Keratinocyte (primary cell): ENCODE measurements around the gene TDRD9. TPM values are rescaled to one million over a fixed set of nuclear protein-coding genes. Genes with fewer than 3 reads are reported as not detected.

Source experiments
- DNase-seq: peaks from one replicate; pipeline ENCODE4 v3.0.0-alpha.2; 2011; ENCODE audit warnings: low read depth, missing footprints, low spot score
- FAIRE-seq: peaks from 2 replicates; lab custom pipeline; 2011; peaks lifted over from hg19 to GRCh38; lab: Jason Lieb, UNC
- H2AFZ ChIP-seq: 2 replicates; pipeline ENCODE4 v1.6.0; 2012; ENCODE audit warnings: low read length, control low read depth, inconsistent platforms; ENCODE audit not compliant: control insufficient read depth
- H3K27ac ChIP-seq: 2 replicates; pipeline ENCODE4 v1.5.1; 2011; ENCODE audit warnings: low read length; ENCODE audit not compliant: control insufficient read depth, insufficient read depth
- H3K27me3 ChIP-seq: 3 replicates; pipeline ENCODE4 v1.6.0; 2011; ENCODE audit warnings: low read length; ENCODE audit not compliant: control insufficient read depth, insufficient read depth; ENCODE audit errors: extremely low read depth
- H3K36me3 ChIP-seq, 2 experiments: 2 replicates in 1 of 2; 3 replicates in 1 of 2; pipeline ENCODE4 v1.5.1; 2011; ENCODE audit warnings: low read length in 2 of 2, mild to moderate bottlenecking in 1 of 2; ENCODE audit not compliant: control insufficient read depth in 2 of 2, insufficient read depth in 2 of 2; ENCODE audit errors: extremely low read depth in 1 of 2
- H3K4me1 ChIP-seq: 3 replicates; pipeline ENCODE4 v1.5.1; 2011; ENCODE audit warnings: low read length; ENCODE audit not compliant: control insufficient read depth, insufficient read depth; ENCODE audit errors: extremely low read depth
- H3K4me2 ChIP-seq: 3 replicates; pipeline ENCODE4 v1.6.0; 2011; ENCODE audit warnings: low read depth, low read length; ENCODE audit not compliant: control insufficient read depth, insufficient read depth; ENCODE audit errors: extremely low read depth
- H3K4me3 ChIP-seq, 3 experiments: fragments of 200-600 bp in 1 of 3; sonication (generic) in 1 of 3; 2 replicates in 2 of 3; 3 replicates in 1 of 3; pipeline ENCODE4 v1.5.1; 2011 to 2016; ENCODE audit warnings: low read length in 3 of 3, mild to moderate bottlenecking in 3 of 3, control low read depth in 2 of 3, inconsistent platforms in 1 of 3, low read depth in 1 of 3, mixed read lengths in 1 of 3, mixed run types in 1 of 3, moderate library complexity in 1 of 3; ENCODE audit not compliant: control insufficient read depth in 2 of 3, insufficient read depth in 2 of 3; ENCODE audit errors: extremely low read depth in 1 of 3
- H3K79me2 ChIP-seq: 2 replicates; pipeline ENCODE4 v1.6.0; 2012; ENCODE audit warnings: low read length; ENCODE audit not compliant: control insufficient read depth, insufficient read depth
- H3K9ac ChIP-seq: 3 replicates; pipeline ENCODE4 v1.6.0; 2011; ENCODE audit warnings: low read length; ENCODE audit not compliant: control insufficient read depth, insufficient read depth; ENCODE audit errors: extremely low read depth
- H3K9me1 ChIP-seq: 3 replicates; pipeline ENCODE4 v1.6.0; 2011; ENCODE audit warnings: low read length; ENCODE audit not compliant: control insufficient read depth, insufficient read depth; ENCODE audit errors: extremely low read depth
- H3K9me3 ChIP-seq: 2 replicates; pipeline ENCODE4 v1.5.1; 2012; ENCODE audit warnings: low read depth, low read length; ENCODE audit not compliant: control insufficient read depth
- H4K20me1 ChIP-seq: 3 replicates; pipeline ENCODE4 v1.6.0; 2011; ENCODE audit warnings: low read length; ENCODE audit not compliant: control insufficient read depth, insufficient read depth; ENCODE audit errors: extremely low read depth
- EZH2 ChIP-seq: IDR thresholded peaks from one replicate; pipeline ENCODE4 v1.6.1; 2012; ENCODE audit warnings: inconsistent platforms, mild to moderate bottlenecking, low read length, moderate library complexity
- dilution Hi-C: fragments of 300-500 bp; cut with MboI; formaldehyde crosslinking; loops from one replicate; pipeline ENCODE4 v1.7.0; 2020; ENCODE audit warnings: low sequenced_read_pairs; ENCODE audit not compliant: extremely low pct_ligation_motif_present
- polyA plus RNA-seq, 5 experiments: library from polyadenylated mRNA; depleted of rRNA in 3 of 5; stranded (reverse) in 3 of 5; stranded (forward) in 1 of 5; unstranded in 1 of 5; fragments of >200 nt; gene quantifications; 1 replicate in 1 of 5; 2 replicates in 3 of 5; 3 replicates in 1 of 5; pipeline versions ENCODE4 v1.2.1 to v1.2.3, GENCODE V29; 2011 to 2012; ENCODE audit warnings: missing spikeins in 2 of 5, low read depth in 1 of 5, low replicate concordance in 1 of 5
- TF ChIP-seq, protein P1 (sequence below), 3 experiments: IDR thresholded peaks in 1 of 3; conservative IDR thresholded peaks in 1 of 3; optimal IDR thresholded peaks in 1 of 3; 2 replicates in 2 of 3; 3 replicates in 1 of 3; pipeline versions ENCODE3 to v1.5.1; 2011; ENCODE audit warnings: low read length in 3 of 3, mild to moderate bottlenecking in 3 of 3, moderate library complexity in 2 of 3, control low read depth in 1 of 3, inconsistent platforms in 1 of 3; ENCODE audit not compliant: insufficient read depth in 2 of 3; ENCODE audit errors: extremely low read depth in 1 of 3

Gene TDRD9
- polyA plus RNA-seq, 1 donor (not counting 4 experiments of a cell fraction or from before 2014, with no cell fraction given): 0.10 TPM

DNA sequence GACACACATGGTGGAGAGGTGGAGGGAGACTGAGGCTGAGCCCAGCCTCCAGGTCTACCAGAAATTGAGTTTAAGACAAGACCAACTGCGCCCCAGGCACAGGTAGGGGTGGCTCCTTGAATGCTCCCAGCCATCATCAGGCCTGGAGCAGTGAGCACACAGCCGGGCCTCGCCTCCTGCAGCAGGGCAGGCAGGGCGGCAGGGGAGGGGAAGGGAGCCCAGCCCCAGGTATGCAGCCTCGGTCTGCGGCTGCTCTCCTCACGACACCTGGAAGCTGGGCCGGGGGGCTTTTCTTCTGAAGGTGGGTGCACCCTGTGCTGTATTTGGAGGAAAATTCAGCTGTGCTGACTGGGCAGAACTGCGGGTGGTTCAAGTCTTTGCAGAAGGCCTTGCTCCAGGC lies 29.5 kb upstream of the TDRD9 start:
- H3K4me3 ChIP-seq: no peak overlapping the region
- H4K20me1 ChIP-seq: no peaks in the 10 kb centered on the region
- H2AFZ ChIP-seq: no peak overlapping the region
- H3K9me3 ChIP-seq: no peaks in the 10 kb centered on the region
- H3K27me3 ChIP-seq: no peaks in the 10 kb centered on the region
- H3K27ac ChIP-seq: no peak overlapping the region
- H3K36me3 ChIP-seq: no peaks in the 10 kb centered on the region
- no peaks in the 10 kb centered on the region for H3K79me2 ChIP-seq
- dilution Hi-C loops: no loop called here
- H3K4me2 ChIP-seq: no peak overlapping the region
- DNase-seq (no peak), FAIRE-seq (no peak)
- H3K9ac ChIP-seq: no peak overlapping the region
- H3K4me1 ChIP-seq: peaks cover 11% of the 10 kb centered on the region
- H3K9me1 ChIP-seq: no peaks in the 10 kb centered on the region
- no peak for TF ChIP-seq EZH2
- TF ChIP-seq, protein P1, sequence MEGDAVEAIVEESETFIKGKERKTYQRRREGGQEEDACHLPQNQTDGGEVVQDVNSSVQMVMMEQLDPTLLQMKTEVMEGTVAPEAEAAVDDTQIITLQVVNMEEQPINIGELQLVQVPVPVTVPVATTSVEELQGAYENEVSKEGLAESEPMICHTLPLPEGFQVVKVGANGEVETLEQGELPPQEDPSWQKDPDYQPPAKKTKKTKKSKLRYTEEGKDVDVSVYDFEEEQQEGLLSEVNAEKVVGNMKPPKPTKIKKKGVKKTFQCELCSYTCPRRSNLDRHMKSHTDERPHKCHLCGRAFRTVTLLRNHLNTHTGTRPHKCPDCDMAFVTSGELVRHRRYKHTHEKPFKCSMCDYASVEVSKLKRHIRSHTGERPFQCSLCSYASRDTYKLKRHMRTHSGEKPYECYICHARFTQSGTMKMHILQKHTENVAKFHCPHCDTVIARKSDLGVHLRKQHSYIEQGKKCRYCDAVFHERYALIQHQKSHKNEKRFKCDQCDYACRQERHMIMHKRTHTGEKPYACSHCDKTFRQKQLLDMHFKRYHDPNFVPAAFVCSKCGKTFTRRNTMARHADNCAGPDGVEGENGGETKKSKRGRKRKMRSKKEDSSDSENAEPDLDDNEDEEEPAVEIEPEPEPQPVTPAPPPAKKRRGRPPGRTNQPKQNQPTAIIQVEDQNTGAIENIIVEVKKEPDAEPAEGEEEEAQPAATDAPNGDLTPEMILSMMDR (optimal IDR thresholded peaks at IDR 0.05 in 1 of 3, IDR thresholded peaks at IDR 0.05 in 1 of 3, conservative IDR thresholded peaks at IDR 0.05 in 1 of 3; ENCODE audit: extremely low read depth in 1 of 3, insufficient read depth in 2 of 3, low read length in 3 of 3): no peak

DNA sequence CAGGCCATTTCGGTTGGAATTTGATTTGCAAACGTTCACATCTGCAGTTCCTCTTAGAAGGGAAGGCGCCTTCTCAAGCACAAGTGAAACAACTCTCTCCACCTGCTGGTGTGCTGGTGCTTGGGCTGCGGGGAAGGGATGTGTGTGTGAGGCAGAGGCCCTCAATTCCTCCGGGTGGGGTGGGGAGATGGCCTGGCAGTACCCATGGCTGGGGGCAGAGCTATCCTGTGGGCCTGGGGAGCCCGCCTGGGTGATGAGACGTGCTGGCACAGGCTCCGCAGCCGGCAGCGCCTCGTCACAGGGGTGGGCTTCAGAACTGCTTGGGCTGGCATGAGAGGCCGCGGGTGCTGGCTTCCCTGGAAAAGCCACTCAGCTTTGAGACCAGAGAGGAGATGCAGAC lies 28.9 kb upstream of the TDRD9 start:
- no peak for TF ChIP-seq EZH2
- no peak for DNase-seq
- H3K4me1 ChIP-seq: peaks cover 11% of the 10 kb centered on the region
- H3K9me1 ChIP-seq: no peaks in the 10 kb centered on the region
- H3K4me3 ChIP-seq: no peak overlapping the region
- H3K79me2 ChIP-seq: no peaks in the 10 kb centered on the region
- no peaks in the 10 kb centered on the region for H3K36me3 ChIP-seq
- FAIRE-seq: no peak
- dilution Hi-C loops: no loop called here
- H3K9ac ChIP-seq: no peak overlapping the region
- no peak overlapping the region for H2AFZ ChIP-seq
- H3K27me3 ChIP-seq: no peaks in the 10 kb centered on the region
- no peak overlapping the region for H3K4me2 ChIP-seq
- no peaks in the 10 kb centered on the region for H3K9me3 ChIP-seq
- no peaks in the 10 kb centered on the region for H4K20me1 ChIP-seq
- H3K27ac ChIP-seq: no peak overlapping the region

DNA sequence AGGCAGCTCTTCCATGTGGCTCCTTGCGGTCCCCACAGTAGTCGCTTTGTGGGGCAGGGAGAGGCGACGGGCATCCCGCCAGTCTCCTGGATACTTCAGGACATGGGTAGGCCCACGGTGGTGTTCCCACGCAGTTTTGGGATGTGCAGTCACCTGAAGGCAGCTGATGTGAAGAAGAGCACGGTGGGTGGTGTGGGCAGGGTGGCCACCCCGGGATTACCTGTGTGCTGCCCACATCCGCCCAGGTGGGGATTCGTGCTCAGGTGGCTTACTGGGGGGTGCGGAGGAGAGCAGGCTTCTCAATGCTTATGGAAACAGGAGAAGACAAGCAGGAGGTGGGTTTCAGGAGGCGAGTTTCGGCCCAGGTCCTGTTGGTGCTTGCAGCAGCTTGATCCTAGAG lies 28.4 kb upstream of the TDRD9 start:
- peaks cover 11% of the 10 kb centered on the region for H3K4me1 ChIP-seq
- H3K9me1 ChIP-seq: no peaks in the 10 kb centered on the region
- H3K36me3 ChIP-seq: no peaks in the 10 kb centered on the region
- H3K9me3 ChIP-seq: no peaks in the 10 kb centered on the region
- H3K27me3 ChIP-seq: no peaks in the 10 kb centered on the region
- H3K9ac ChIP-seq: no peak overlapping the region
- H3K79me2 ChIP-seq: no peaks in the 10 kb centered on the region
- no peak overlapping the region for H3K4me2 ChIP-seq
- TF ChIP-seq, protein P1 (optimal IDR thresholded peaks at IDR 0.05 in 1 of 3, IDR thresholded peaks at IDR 0.05 in 1 of 3, conservative IDR thresholded peaks at IDR 0.05 in 1 of 3; ENCODE audit: extremely low read depth in 1 of 3, insufficient read depth in 2 of 3, low read length in 3 of 3): no peak
- no peak for TF ChIP-seq EZH2
- no peaks in the 10 kb centered on the region for H4K20me1 ChIP-seq
- no peak overlapping the region for H2AFZ ChIP-seq
- H3K27ac ChIP-seq: no peak overlapping the region
- dilution Hi-C loops: no loop called here
- no peak overlapping the region for H3K4me3 ChIP-seq
- FAIRE-seq (no peak), DNase-seq (no peak)
